K562 (cell line): ENCODE results near the gene SERF2. TPM values are rescaled to one million over a fixed set of nuclear protein-coding genes. Genes with fewer than 3 reads are reported as not detected.
A peak's percentile ranks its signal among the peaks of the same experiment; 100 is the strongest.
"Not testable (repeated sequence)": the region's sequence is repeated elsewhere in the genome, so short reads cannot be mapped to it uniquely, and the experiment has no call there.

ENCODE experiments used
- AFF4 ChIP-seq: sonication (generic); formaldehyde crosslinking; IDR thresholded peaks from 2 replicates; pipeline ENCODE4 v1.8.0; 2023; ENCODE audit warnings: mild to moderate bottlenecking, missing genetic modification reagents
- BHLHE40 ChIP-seq: IDR thresholded peaks from 2 replicates; pipeline ENCODE4 v1.6.1; 2011; ENCODE audit warnings: low read length, improper control_type of control experiment
- CREM ChIP-seq: IDR thresholded peaks from 2 replicates; pipeline ENCODE4 v1.6.1; 2014; ENCODE audit warnings: antibody characterized with exemption, low read depth
- E2F5 ChIP-seq: sonication (generic); formaldehyde crosslinking; IDR thresholded peaks from 2 replicates; pipeline ENCODE4 v1.8.0; 2022; ENCODE audit warnings: mild to moderate bottlenecking, missing genetic modification reagents
- EGR1 ChIP-seq: fragments of 450-650 bp; conservative IDR thresholded peaks from 2 replicates; pipeline ENCODE4 v1.6.1; 2017; ENCODE audit warnings: mild to moderate bottlenecking
- ELF1 ChIP-seq: fragments of 200-800 bp; sonication (Bioruptor generic); IDR thresholded peaks from 2 replicates; pipeline ENCODE4 v1.6.1; 2016; ENCODE audit warnings: missing genetic modification characterization, missing compliant biosample characterization
- FIP1L1 ChIP-seq: fragments of 200-400 bp; formaldehyde crosslinking; IDR thresholded peaks from 2 replicates; pipeline ENCODE4 v1.6.1; 2018; ENCODE audit warnings: mild to moderate bottlenecking, low read depth, low read length; ENCODE audit not compliant: poor library complexity, severe bottlenecking
- L3MBTL2 ChIP-seq: fragments of 450-650 bp; IDR thresholded peaks from 2 replicates; pipeline ENCODE4 v1.6.1; 2016; ENCODE audit warnings: mild to moderate bottlenecking, moderate library complexity
- MXI1 ChIP-seq: IDR thresholded peaks from 2 replicates; pipeline ENCODE4 v1.6.1; 2011; ENCODE audit warnings: low read depth, mild to moderate bottlenecking, improper control_type of control experiment, low read length
- MYC ChIP-seq, 2 experiments: fragments of 250-450 bp in 1 of 2; sonication (Bioruptor Pico) in 1 of 2; IDR thresholded peaks; 2 replicates each; pipeline versions ENCODE4 v1.5.1 to v1.6.1; 2012 to 2021; ENCODE audit warnings: low read depth in 2 of 2, borderline replicate concordance in 1 of 2, improper control_type of control experiment in 1 of 2, low read length in 1 of 2, mild to moderate bottlenecking in 1 of 2, moderate library complexity in 1 of 2
- NR4A1 ChIP-seq, 2 experiments: fragments of 250-450 bp in 1 of 2; fragments of 450-650 bp in 1 of 2; sonication (Bioruptor Pico) in 1 of 2; IDR thresholded peaks; 2 replicates each; pipeline versions ENCODE4 v1.4.0 to v1.6.1; 2016 to 2020; ENCODE audit warnings: mild to moderate bottlenecking in 2 of 2, missing compliant biosample characterization in 1 of 2, missing genetic modification characterization in 1 of 2, moderate library complexity in 1 of 2
- PRDM10 ChIP-seq: fragments of 450-650 bp; IDR thresholded peaks from 2 replicates; pipeline ENCODE4 v1.6.1; 2018; ENCODE audit not compliant: partially characterized antibody
- VEZF1 ChIP-seq: fragments of 200-800 bp; sonication (Bioruptor generic); IDR thresholded peaks from 2 replicates; pipeline ENCODE4 v1.6.1; 2017; ENCODE audit warnings: missing genetic modification characterization, missing compliant biosample characterization
- YY1 ChIP-seq, 3 experiments: IDR thresholded peaks; 2 replicates each; pipeline ENCODE4 v1.6.1; 2011; ENCODE audit warnings: low read length in 2 of 3, mild to moderate bottlenecking in 2 of 3, moderate library complexity in 2 of 3, borderline replicate concordance in 1 of 3, control low read depth in 1 of 3, low read depth in 1 of 3; ENCODE audit not compliant: insufficient read depth in 3 of 3, insufficient replicate concordance in 2 of 3, control insufficient read depth in 1 of 3, insufficient read length in 1 of 3; ENCODE audit errors: extremely low read depth in 1 of 3
- polyA plus RNA-seq, 8 experiments: library from polyadenylated mRNA; depleted of rRNA in 4 of 8; stranded (reverse) in 5 of 8; unstranded in 3 of 8; fragments of >200 nt; fragmentation: Nextera tagmentation in 2 of 8; fragmentation: Illumina TruSeq in 1 of 8; extraction: Ambion mirVana in 2 of 8; extraction: Trizol in 1 of 8; gene quantifications; 2 replicates each; pipeline versions ENCODE4 v1.2.1 to v1.2.3, GENCODE V29; 2011 to 2014; ENCODE audit warnings: inconsistent platforms in 1 of 8, missing spikeins in 1 of 8
- total RNA-seq, 7 experiments: library from RNA; depleted of rRNA in 6 of 7; stranded (reverse); fragments of >200 nt in 6 of 7; fragmentation: Illumina TruSeq in 2 of 7; extraction: Trizol in 2 of 7; gene quantifications; 2 replicates each; pipeline versions ENCODE4 v1.2.1 to v1.2.3, GENCODE V29; 2011 to 2021; ENCODE audit warnings: low replicate concordance in 1 of 7

SERF2 gene
- total and polyA plus RNA-seq, 9 of the 15 experiments (the other 6 are each of a cell fraction or from before 2014, with no cell fraction given) = 497 to 3,360 (median 867) TPM

GRCh38 chr15:43746245-43746902 is 45.7 kb upstream of the SERF2 start, which contains the start of gene PDIA3 (continued):
- peak; percentile 91 for TF ChIP-seq E2F5 (CRISPR knock-in tag)
- peak; percentile 54 for TF ChIP-seq ELF1 (tag)
- peak in 2 of 3 experiments; percentile 36 to 46 for TF ChIP-seq YY1 (IDR thresholded peaks at IDR 0.05; ENCODE audit: borderline replicate concordance in 1 of 3, control insufficient read depth in 1 of 3, extremely low read depth in 1 of 3, insufficient read depth in 3 of 3, insufficient read length in 1 of 3, insufficient replicate concordance in 2 of 3, low read depth in 1 of 3, low read length in 2 of 3)
- TF ChIP-seq FIP1L1 = peak; percentile 90
- peak; percentile 67; the same call in 1 of the 2 replicates for TF ChIP-seq NR4A1 (CRISPR knock-in tag; IDR thresholded peaks at IDR 0.05)
- not testable (repeated sequence) for TF ChIP-seq NR4A1 (tag; IDR thresholded peaks at IDR 0.05)
- TF ChIP-seq PRDM10 = peak; percentile 80
- peak; percentile 65 for TF ChIP-seq L3MBTL2
- TF ChIP-seq BHLHE40 = 0 out of 2 replicates have a peak, but pooled peaks have one; percentile 5
- peak; percentile 71 for TF ChIP-seq EGR1
- TF ChIP-seq VEZF1 (CRISPR knock-in tag) = peak; percentile 71
- TF ChIP-seq AFF4 = peak; percentile 58; the same call in 1 of the 2 replicates
- peak; percentile 85 for TF ChIP-seq MYC (IDR thresholded peaks at IDR 0.05; ENCODE audit: low read depth, low read length)
- TF ChIP-seq MYC (CRISPR knock-in tag; IDR thresholded peaks at IDR 0.05; ENCODE audit: borderline replicate concordance, low read depth) = 0 out of 2 replicates have a peak, but pooled peaks have one; percentile 46
- peak; percentile 67 for TF ChIP-seq CREM
- 0 out of 2 replicates have a peak, but pooled peaks have one; percentile 10 for TF ChIP-seq MXI1
